ENCODE data around the gene FBF1.
"Not testable (repeated sequence)": the region's sequence is repeated elsewhere in the genome, so short reads cannot be mapped to it uniquely, and the experiment has no call there.

The FBF1 gene

DNA sequence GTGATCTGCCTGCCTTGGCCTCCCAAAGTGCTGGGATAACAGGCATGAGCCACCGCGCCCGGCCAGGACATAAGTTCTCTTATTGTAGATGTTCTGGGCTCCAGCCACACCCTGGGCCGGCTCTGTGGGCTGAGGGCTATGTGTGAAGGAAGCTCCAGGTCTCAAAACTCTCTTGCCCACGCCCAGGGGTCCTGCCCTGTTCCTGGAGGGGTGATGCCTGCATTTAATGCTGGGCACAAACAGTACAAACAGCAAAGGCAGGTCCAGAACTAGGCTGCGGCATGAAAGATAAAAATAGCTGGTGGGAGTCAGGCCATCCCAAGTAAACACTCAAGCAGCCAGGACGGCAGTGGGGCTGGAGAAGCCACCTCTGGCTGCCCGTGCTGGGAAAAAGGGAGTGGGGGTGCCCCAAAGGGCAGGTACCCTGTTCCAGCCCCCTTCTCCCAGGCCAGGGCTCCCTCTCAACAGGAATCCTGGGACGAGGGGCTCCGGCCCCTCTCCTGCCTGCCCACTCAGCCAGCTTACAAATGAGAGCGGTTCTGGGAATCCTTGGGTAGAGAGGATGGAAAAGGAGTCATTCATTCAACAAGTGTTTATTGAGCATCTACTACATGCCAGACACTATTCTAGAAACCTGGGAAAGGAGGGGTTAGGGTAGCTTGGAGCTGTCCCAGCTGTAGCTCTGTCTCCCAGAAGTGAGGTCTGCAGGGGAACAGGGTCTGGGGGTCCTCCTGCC is 67.1 kb downstream of the FBF1 start:
- no peak for DNase-seq

DNA sequence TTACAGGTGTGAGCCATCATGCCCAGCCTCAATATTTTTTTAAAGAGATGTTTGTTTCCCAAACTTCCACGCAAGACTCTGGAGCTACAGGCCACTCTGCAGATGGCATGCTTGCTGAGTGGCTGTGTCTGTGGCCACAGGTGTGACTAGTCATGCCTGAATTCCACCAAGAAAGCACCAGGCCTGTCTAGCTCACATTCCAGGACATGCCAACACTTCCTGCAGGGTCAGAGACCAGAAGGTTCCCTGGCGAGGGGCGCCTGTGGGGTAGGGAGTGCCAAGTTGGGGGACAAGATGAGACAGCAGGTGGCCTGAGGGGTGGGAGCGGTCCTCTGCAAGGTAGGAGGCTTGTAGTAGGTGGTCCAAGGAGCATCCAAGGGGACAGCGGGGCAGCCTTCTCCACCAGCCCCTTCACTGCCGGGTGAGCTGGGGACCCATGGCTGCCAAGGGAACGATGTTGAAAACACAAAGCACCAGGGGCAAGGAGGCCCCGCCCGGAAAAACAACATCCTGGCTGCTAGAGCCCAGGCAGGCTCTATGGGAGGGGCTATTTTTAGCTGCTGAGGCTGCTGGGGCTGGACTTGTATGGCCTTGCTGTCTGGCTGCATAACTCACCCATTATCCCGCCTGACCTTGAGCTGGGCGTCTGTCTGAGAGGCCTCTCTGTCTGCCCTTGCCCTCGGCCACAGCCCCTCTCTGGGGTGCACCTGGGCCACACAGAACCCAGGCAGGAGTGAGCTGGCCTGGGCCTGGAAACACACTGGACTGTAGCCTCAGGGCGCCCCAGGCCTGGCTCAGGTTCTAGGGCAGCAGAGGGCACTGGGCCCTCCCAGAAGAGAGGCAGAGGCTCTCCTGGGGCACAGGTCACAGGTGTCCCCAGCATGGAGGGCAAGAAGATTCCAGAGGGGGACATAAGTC is 68.1 kb downstream of the FBF1 start:
- peak; percentile 71 for DNase-seq

DNA sequence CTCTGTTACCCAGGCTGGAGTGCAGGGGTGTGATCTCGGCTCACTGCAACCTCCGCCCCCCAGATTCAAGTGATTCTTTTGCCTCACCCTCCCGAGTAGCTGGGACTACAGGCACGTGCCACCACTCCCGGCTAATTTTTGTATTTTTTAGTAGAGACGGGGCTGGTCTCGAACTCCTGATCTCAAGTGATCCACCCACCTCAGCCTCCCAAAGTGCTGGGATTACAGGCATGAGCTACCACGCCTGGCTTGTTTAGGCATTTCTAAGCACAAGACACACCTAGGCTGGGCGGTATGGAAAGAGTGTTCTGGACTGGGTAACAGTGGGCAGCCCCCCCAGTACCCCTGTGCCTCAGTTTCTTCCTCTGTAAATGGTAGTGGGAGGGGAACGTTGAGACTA is 70.6 kb downstream of the FBF1 start:
- not testable (repeated sequence) for DNase-seq

DNA sequence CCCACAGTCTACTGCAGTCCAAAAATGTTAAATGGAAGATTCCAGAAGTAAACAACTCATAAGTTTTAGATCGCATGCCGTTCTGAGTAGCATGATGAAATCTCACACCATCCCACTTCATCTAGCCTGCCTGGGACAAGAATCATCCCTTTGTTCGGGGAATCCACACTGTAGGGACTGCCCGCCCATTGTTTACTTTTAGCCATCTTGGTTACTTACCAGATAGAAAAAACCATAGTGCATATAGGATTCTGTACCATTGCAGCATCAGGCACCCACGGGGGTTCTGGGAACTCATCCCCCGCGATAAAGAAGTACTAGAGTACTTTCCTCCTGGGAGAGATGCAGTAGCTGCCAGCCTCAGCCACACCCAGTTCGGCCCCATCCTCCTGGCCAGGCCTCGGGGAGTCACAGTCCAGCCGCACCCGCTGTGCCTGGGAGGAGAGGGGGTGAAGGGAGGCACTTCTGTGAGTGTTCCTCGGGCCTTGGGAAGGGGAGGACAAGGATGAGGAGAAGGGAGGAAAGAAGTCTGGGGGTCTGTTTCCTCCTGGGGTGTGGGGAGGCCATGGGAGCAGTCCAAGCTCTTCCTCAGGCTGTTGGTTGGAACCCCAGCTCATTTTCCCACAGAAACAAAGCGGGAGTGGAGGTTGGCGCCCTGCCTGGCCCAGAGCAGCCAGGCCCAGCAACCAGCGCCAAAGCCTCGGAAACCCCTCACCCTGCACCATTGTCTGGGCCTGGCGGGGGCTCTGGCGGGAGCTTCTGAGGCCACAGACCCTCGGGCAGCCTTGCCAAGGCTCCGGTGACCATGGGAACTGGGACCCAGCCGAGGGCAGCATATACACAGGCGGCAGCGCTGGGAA is 71.3 kb downstream of the FBF1 start:
- no peak for DNase-seq

DNA sequence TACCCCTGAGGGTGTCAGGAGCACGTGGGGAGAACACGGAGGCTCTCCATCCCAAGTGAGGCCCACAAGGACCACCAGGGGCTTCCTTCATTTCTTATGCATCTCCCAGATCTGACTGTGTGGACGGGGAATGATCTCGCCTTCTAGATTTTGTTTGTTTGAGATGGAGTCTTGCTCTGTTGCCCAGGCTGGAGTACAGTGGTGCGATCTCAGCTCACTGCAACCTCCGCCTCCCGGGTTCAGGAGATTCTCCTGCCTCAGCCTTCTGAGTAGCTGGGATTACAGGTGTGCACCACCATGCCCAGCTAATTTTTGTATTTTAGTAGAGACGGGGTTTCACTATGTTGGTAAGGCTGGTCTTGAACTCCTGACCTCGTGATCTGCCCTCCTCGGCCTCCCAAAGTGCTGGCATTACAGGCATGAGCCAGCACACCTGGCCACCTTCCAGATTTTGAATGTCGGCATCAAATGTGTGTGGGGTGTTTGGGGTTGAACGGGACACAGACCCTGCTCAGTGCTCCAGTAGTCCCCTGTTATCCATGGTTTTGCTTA is 72.0 kb downstream of the FBF1 start:
- not testable (repeated sequence) for DNase-seq

DNA sequence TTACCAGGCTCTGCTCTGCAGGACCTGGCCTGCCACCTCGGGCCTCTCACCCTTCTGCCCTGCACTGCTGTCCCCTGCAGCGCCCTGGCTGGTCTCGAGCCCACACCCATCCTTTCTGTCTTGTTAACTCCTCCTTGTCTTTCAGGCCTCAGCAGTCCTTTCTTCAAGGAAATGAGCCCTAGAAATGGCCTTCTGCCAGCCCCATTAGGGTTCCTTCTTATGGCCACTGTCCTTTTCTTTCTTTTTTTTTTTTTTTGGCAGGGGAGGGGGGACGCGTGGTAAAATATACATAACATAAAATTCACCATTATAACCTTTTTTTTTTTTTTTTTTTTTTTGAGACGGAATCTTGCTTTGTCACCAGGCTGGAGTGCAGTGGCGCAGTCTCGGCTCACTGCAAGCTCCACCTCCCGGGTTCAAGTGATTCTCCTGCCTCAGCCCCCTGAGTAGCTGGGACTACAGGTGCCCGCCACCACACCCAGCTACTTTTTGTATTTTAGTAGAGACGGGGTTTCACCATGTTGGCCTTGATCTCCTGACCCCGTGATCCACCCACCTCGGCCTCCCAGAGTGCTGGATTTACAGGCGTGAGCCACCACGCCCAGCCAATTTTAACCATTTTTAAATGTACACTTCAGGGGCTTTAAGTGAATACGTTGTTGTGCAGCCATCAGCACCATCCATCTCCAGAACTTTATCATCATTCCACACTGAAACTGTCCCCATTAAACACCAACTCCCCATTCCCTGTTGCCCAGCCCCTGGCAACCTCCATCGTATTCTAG is 75.2 kb downstream of the FBF1 start:
- DNase-seq: not testable (repeated sequence)

DNA sequence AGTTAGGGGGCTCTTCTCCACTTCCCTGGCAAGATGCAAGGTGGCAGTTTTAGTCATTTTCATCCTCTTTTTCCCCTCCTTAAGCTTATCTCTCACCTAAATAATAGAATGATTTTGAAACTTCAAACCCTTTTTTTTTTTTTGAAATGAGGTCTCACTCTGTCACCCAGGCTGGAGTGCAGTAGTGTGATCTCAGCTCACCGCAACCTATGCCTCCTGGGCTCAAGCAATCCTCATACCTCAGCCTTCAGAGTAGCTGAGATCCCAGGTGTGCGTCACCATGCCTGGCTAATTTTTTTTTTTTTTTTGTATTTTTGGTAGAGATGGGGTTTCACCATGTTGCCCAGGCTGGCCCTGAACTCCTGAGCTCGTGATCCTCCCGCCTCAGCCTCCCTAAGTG is 76.0 kb downstream of the FBF1 start:
- not testable (repeated sequence) for DNase-seq

DNA sequence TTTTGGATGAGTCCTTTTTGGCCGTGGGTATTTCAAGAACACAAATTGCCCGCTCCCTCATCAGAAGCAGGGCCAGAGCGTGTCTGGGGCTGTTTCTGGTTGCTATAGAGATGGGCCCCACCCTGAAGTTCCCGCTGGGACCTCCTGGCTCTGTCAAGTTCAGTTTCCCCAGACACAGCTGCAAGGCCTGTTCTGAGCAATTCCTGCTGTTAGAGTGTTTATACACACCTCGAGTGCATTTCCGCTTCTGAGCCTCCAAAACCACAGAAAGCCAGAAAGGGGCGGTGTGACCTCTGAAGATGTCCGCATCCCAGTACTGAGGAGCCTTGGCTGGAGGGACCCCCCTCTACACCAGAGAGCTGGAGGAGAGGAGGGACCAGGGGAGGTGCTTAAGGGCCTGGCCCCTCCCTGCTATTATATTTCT is 76.4 kb downstream of the FBF1 start:
- DNase-seq: no peak

DNA sequence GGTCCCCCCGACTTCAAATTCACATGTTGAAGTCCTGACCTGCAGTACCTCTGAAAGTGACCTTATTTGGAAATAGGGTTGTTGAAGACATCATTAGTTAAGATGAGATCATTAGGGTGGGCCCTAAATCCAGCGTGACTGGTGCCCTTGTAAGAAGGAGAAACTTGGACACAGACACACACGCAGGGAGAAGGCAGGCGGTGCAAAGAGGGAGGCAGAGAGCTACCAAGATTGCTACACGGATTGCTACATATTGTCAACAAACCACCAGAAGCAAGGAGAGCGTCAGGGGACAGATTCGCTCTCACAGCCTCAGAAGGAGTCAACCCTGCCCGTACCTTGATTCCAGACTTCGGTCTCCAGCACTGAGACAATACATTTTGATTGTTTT is 78.9 kb downstream of the FBF1 start:
- no peak for DNase-seq

Measured in activated CD4-positive, alpha-beta T cell treated with anti-CD3 and anti-CD28 coated beads, Interleukin-2, amount 50 U/mL, for 1 hour (primary cell).